HG02623 (cell line): ENCODE measurements around the gene SPOUT1.
"Not testable (repeated sequence)": the region's sequence is repeated elsewhere in the genome, so short reads cannot be mapped to it uniquely, and the experiment has no call there.

Experiments used
- ATAC-seq: cut with Tn5 transposase; IDR thresholded peaks from one replicate; pipeline ENCODE4 v1.9.1; 2021; ENCODE audit warnings: moderate library complexity; ENCODE audit not compliant: unreplicated experiment

SPOUT1 gene

GRCh38 chr9:128818099-128818838 lies 11.3 kb downstream of the SPOUT1 start, which contains the start of gene ENDOG:
ENDOG (plus strand) TSS chr9:128818500; CDS start chr9:128818685, 185 bp downstream.
- peak; percentile 84 for ATAC-seq

- ATAC-seq, result no peak
Observed at GRCh38 chr9:128810873-128811272, 18.7 kb downstream of the SPOUT1 start.

- ATAC-seq, result no peak
Observed at GRCh38 chr9:128809831-128810230, 19.8 kb downstream of the SPOUT1 start.

GRCh38 chr9:128809036-128809599 lies 20.5 kb downstream of the SPOUT1 start:
- no peak for ATAC-seq

GRCh38 chr9:128808543-128808942 lies 21.1 kb downstream of the SPOUT1 start:
- ATAC-seq, result no peak

GRCh38 chr9:128807827-128808226 lies 21.8 kb downstream of the SPOUT1 start:
- ATAC-seq, result no peak

GRCh38 chr9:128805661-128806060 lies 23.9 kb downstream of the SPOUT1 start:
- ATAC-seq, result no peak

- ATAC-seq, result no peak
Observed at GRCh38 chr9:128802482-128802881, 27.1 kb downstream of the SPOUT1 start.

GRCh38 chr9:128800061-128800460 lies 29.5 kb downstream of the SPOUT1 start:
- no peak for ATAC-seq

GRCh38 chr9:128798896-128799295 lies 30.7 kb downstream of the SPOUT1 start:
- no peak for ATAC-seq

- not testable (repeated sequence) for ATAC-seq
Observed at GRCh38 chr9:128794961-128795360, 34.6 kb downstream of the SPOUT1 start.

GRCh38 chr9:128792978-128793686 lies 36.5 kb downstream of the SPOUT1 start:
- ATAC-seq, result no peak

- no peak for ATAC-seq
Observed at GRCh38 chr9:128792134-128792533, 37.5 kb downstream of the SPOUT1 start.

GRCh38 chr9:128790536-128790935 lies 39.1 kb downstream of the SPOUT1 start:
- no peak for ATAC-seq

- no peak for ATAC-seq
Observed at GRCh38 chr9:128788445-128788844, 41.1 kb downstream of the SPOUT1 start.

GRCh38 chr9:128787659-128788058 lies 41.9 kb downstream of the SPOUT1 start:
- ATAC-seq, result no peak

- peak; percentile 85 for ATAC-seq
Observed at GRCh38 chr9:128786681-128787601, 42.7 kb downstream of the SPOUT1 start, which contains the start of gene TBC1D13. TBC1D13 (plus strand) TSS chr9:128787253; CDS start chr9:128787354, 101 bp downstream.

- no peak for ATAC-seq
Observed at GRCh38 chr9:128785427-128785826, 44.2 kb downstream of the SPOUT1 start.

GRCh38 chr9:128782669-128783068 lies 46.9 kb downstream of the SPOUT1 start:
- no peak for ATAC-seq

- ATAC-seq, result no peak
Observed at GRCh38 chr9:128781187-128782070, 48.2 kb downstream of the SPOUT1 start.
